Sigmoid colon (tissue), 7 donors: ENCODE data around the gene IL15RA. TPM values are rescaled to one million over a fixed set of nuclear protein-coding genes. Genes with fewer than 3 reads are reported as not detected.
A peak's percentile ranks its signal among the peaks of the same experiment; 100 is the strongest.

Experiments
- DNase-seq: peaks from one replicate; pipeline ENCODE4 v3.0.0-alpha.2; 2019
- H3K27ac ChIP-seq, 4 donors: fragments of 200-600 bp; sonication (generic); one replicate each; pipeline ENCODE4 v1.5.1; 2016 to 2019; ENCODE audit warnings: mild to moderate bottlenecking in 1 of 4
- H3K27me3 ChIP-seq, 3 donors: fragments of 200-600 bp; sonication (generic); one replicate each; pipeline ENCODE4 v1.5.1; 2019; ENCODE audit warnings: mild to moderate bottlenecking in 1 of 3
- H3K36me3 ChIP-seq, 4 donors: fragments of 200-600 bp; sonication (generic); one replicate each; pipeline ENCODE4 v1.5.1; 2016 to 2019
- H3K4me1 ChIP-seq, 4 donors: fragments of 200-600 bp; sonication (generic); one replicate each; pipeline ENCODE4 v1.5.1; 2017 to 2019
- H3K4me3 ChIP-seq, 4 donors: fragments of 200-600 bp; sonication (generic); one replicate each; pipeline ENCODE4 v1.5.1; 2017 to 2019; ENCODE audit warnings: mild to moderate bottlenecking in 2 of 4, moderate library complexity in 1 of 4
- H3K9me3 ChIP-seq, 4 donors: fragments of 200-600 bp in 3 of 4; sonication (generic) in 3 of 4; one replicate each; pipeline versions ENCODE4 v1.5.1 to v1.6.1; 2013 to 2019
- CTCF ChIP-seq, 4 experiments: fragments of 450-650 bp in 3 of 4; fragments of 200-600 bp in 1 of 4; IDR thresholded peaks; one replicate each; pipeline ENCODE4 v1.5.1; 2016 to 2019; ENCODE audit warnings: antibody characterized with exemption in 4 of 4, mild to moderate bottlenecking in 3 of 4, moderate library complexity in 2 of 4
- EP300 ChIP-seq, 4 donors: sonication (generic); formaldehyde crosslinking; IDR thresholded peaks; one replicate each; pipeline ENCODE4 v1.6.1; 2017; ENCODE audit warnings: antibody characterized with exemption in 4 of 4
- POLR2A ChIP-seq, 2 donors: fragments of 450-650 bp; IDR thresholded peaks; one replicate each; pipeline ENCODE4 v1.6.1; 2016; ENCODE audit warnings: antibody characterized with exemption in 2 of 2, mild to moderate bottlenecking in 2 of 2, moderate library complexity in 2 of 2
- POLR2AphosphoS5 ChIP-seq, 4 donors: sonication (generic); formaldehyde crosslinking; IDR thresholded peaks; one replicate each; pipeline ENCODE4 v1.6.1; 2017; ENCODE audit warnings: antibody characterized with exemption in 4 of 4
- WGBS, 2 donors: extraction: QIAGEN DNeasy Blood & Tissue Kit; methylation state at CpG; one replicate each; pipeline ENCODE4 v1.1.7; 2013; 5-methylcytosine and 5-hydroxymethylcytosine counted together
- intact Hi-C: fragments of 100-400 bp; cut with DNase I; formaldehyde crosslinking; loops from one replicate; pipeline ENCODE4 v1.15.1; 2023
- polyA plus RNA-seq, 3 donors: library from polyadenylated mRNA; stranded (reverse); fragments of 200-250 nt; gene quantifications; one replicate each; pipeline ENCODE4 v1.2.3, GENCODE V29; 2013
- total RNA-seq, 4 donors: library from RNA; depleted of rRNA; stranded (reverse); fragments of >200 nt; gene quantifications; one replicate each; pipeline ENCODE4 v1.1.0, GENCODE V29; 2016
- donor health status: healthy with polysubstance abuse.
- donor health status: Bipolar disorder and iron deficiency.
- donor health status: healthy.

The IL15RA gene
- total and polyA plus RNA-seq, 7 donors, result 5.5 to 23.7 (median 15.8) TPM

GRCh38 chr10:5971315-5971832, 6.0 kb downstream of the IL15RA start:
- Histone ChIP-seq H3K4me1 (peaks cover 0 to 6% (median 3%) of the 10 kb centered on the region in 4 donors), H3K4me3 (no peak overlapping the region), H3K27ac (peak overlapping the region; percentile 47 to 67 (median 55)), H3K36me3 (no peaks in the 10 kb centered on the region), H3K9me3 (no peaks in the 10 kb centered on the region), H3K27me3 (no peaks in the 10 kb centered on the region)
- intact Hi-C loops, result no loop called here
- TF ChIP-seq POLR2A (IDR thresholded peaks at IDR 0.05) (no peak), EP300 (IDR thresholded peaks at IDR 0.05) (peak in 1 of 4 donors; percentile 18), CTCF (IDR thresholded peaks at IDR 0.05) (no peak), POLR2AphosphoS5 (IDR thresholded peaks at IDR 0.05) (peak in 3 of 4 donors; percentile 17 to 36 (median 27))
- 13 to 57% methylated on average over 8 of the region's 8 CpGs for WGBS, 2 donors
- DNase-seq, result peak; percentile 66

GRCh38 chr10:5970527-5970926, 6.8 kb downstream of the IL15RA start:
- Histone ChIP-seq H3K4me1 (peaks cover 0 to 3% (median 0%) of the 10 kb centered on the region in 4 donors), H3K27me3 (no peaks in the 10 kb centered on the region), H3K36me3 (no peaks in the 10 kb centered on the region), H3K9me3 (no peaks in the 10 kb centered on the region), H3K4me3 (no peak overlapping the region), H3K27ac (peak overlapping the region in 3 of 4 donors; percentile 47 to 67 (median 57))
- intact Hi-C loops, result no loop called here
- DNase-seq, result peak; percentile 22
- WGBS, 2 donors, result 78 to 87% methylated on average over 3 of the region's 3 CpGs
- TF ChIP-seq EP300 (IDR thresholded peaks at IDR 0.05), result no peak
- TF ChIP-seq POLR2A (IDR thresholded peaks at IDR 0.05), result no peak
- TF ChIP-seq CTCF (IDR thresholded peaks at IDR 0.05), result no peak
- TF ChIP-seq POLR2AphosphoS5 (IDR thresholded peaks at IDR 0.05), result no peak

GRCh38 chr10:5970066-5970465, 7.3 kb downstream of the IL15RA start:
- no peaks in the 10 kb centered on the region for H3K36me3 ChIP-seq
- no peak overlapping the region for H3K4me3 ChIP-seq
- intact Hi-C loops, result no loop called here
- no peak for DNase-seq
- H3K9me3 ChIP-seq, result no peaks in the 10 kb centered on the region
- no peak overlapping the region for H3K27ac ChIP-seq
- peaks cover 0 to 3% (median 0%) of the 10 kb centered on the region in 4 donors for H3K4me1 ChIP-seq
- no peak for TF ChIP-seq CTCF (IDR thresholded peaks at IDR 0.05)
- no peaks in the 10 kb centered on the region for H3K27me3 ChIP-seq
- 13 to 60% methylated on average over 2 of the region's 2 CpGs for WGBS, 2 donors

GRCh38 chr10:5968681-5969453, 8.5 kb downstream of the IL15RA start:
- no peak for TF ChIP-seq CTCF (IDR thresholded peaks at IDR 0.05)
- no peak for TF ChIP-seq EP300 (IDR thresholded peaks at IDR 0.05)
- TF ChIP-seq POLR2AphosphoS5 (IDR thresholded peaks at IDR 0.05), result no peak
- TF ChIP-seq POLR2A (IDR thresholded peaks at IDR 0.05), result no peak
- H3K4me3 ChIP-seq, result no peak overlapping the region
- DNase-seq, result peak; percentile 53
- intact Hi-C loops, result no loop called here
- no peaks in the 10 kb centered on the region for H3K27me3 ChIP-seq
- no peak overlapping the region for H3K27ac ChIP-seq
- H3K9me3 ChIP-seq, result no peaks in the 10 kb centered on the region
- no peaks in the 10 kb centered on the region for H3K36me3 ChIP-seq
- peaks cover 0 to 3% (median 0%) of the 10 kb centered on the region in 4 donors for H3K4me1 ChIP-seq
- 90 to 93% methylated on average over 9 of the region's 9 CpGs for WGBS, 2 donors
